H9 (cell line): ENCODE measurements around the gene ITPR1. TPM values are rescaled to one million over a fixed set of nuclear protein-coding genes. Genes with fewer than 3 reads are reported as not detected.

Experiments
- DNase-seq: peaks from one replicate; pipeline ENCODE4 v3.0.0-alpha.2; 2017
- H2AFZ ChIP-seq: one replicate; pipeline ENCODE4 v1.6.1; 2013; ENCODE audit warnings: mild to moderate bottlenecking, low read length, control low read depth, moderate library complexity
- H2AK5ac ChIP-seq: 2 replicates; pipeline ENCODE4 v1.6.1; 2013; ENCODE audit warnings: low read length, control low read depth, mixed read lengths; ENCODE audit not compliant: insufficient read length
- H2BK120ac ChIP-seq: one replicate; pipeline ENCODE4 v1.6.1; 2013; ENCODE audit warnings: low read depth, mild to moderate bottlenecking, low read length, control low read depth, inconsistent platforms; ENCODE audit not compliant: poor library complexity, severe bottlenecking
- H2BK12ac ChIP-seq: 2 replicates; pipeline ENCODE4 v1.6.1; 2013; ENCODE audit warnings: low read length, control low read depth, mixed read lengths, low read depth; ENCODE audit not compliant: insufficient read length
- H2BK15ac ChIP-seq: 2 replicates; pipeline ENCODE4 v1.6.1; 2013; ENCODE audit warnings: low read depth, low read length, control low read depth
- H2BK20ac ChIP-seq: one replicate; pipeline ENCODE4 v1.6.1; 2013; ENCODE audit warnings: low read depth, mild to moderate bottlenecking, low read length, control low read depth, inconsistent platforms; ENCODE audit not compliant: poor library complexity, severe bottlenecking
- H2BK5ac ChIP-seq: 2 replicates; pipeline ENCODE4 v1.6.1; 2013; ENCODE audit warnings: low read length, control low read depth, mixed read lengths; ENCODE audit not compliant: insufficient read length
- H3K14ac ChIP-seq: 2 replicates; pipeline ENCODE4 v1.6.1; 2013; ENCODE audit warnings: low read length, control low read depth; ENCODE audit not compliant: insufficient read depth
- H3K18ac ChIP-seq: 2 replicates; pipeline ENCODE4 v1.6.1; 2013; ENCODE audit warnings: low read depth, mild to moderate bottlenecking, mixed read lengths, low read length, control low read depth; ENCODE audit not compliant: insufficient read length
- H3K23ac ChIP-seq: 2 replicates; pipeline ENCODE4 v1.6.1; 2013; ENCODE audit warnings: low read length, control low read depth, mixed read lengths, low read depth; ENCODE audit not compliant: insufficient read length
- H3K23me2 ChIP-seq: 2 replicates; pipeline ENCODE4 v1.6.1; 2013; ENCODE audit warnings: low read depth, mild to moderate bottlenecking, mixed read lengths, low read length, control low read depth; ENCODE audit not compliant: insufficient read length, poor library complexity, severe bottlenecking
- H3K27ac ChIP-seq: 2 replicates; pipeline ENCODE4 v1.5.1; 2013; ENCODE audit warnings: low read length, control low read depth, mixed read lengths, low read depth; ENCODE audit not compliant: insufficient read length
- H3K27me3 ChIP-seq: 2 replicates; pipeline ENCODE4 v1.6.1; 2013; ENCODE audit warnings: low read length, control low read depth, inconsistent platforms; ENCODE audit not compliant: insufficient read depth
- H3K4ac ChIP-seq: 2 replicates; pipeline ENCODE4 v1.6.1; 2013; ENCODE audit warnings: low read depth, mild to moderate bottlenecking, control low read depth, inconsistent platforms, low read length, moderate library complexity
- H3K4me1 ChIP-seq: 2 replicates; pipeline ENCODE4 v1.6.1; 2013; ENCODE audit warnings: low read length, control low read depth, inconsistent platforms; ENCODE audit not compliant: insufficient read depth
- H3K4me2 ChIP-seq: 2 replicates; pipeline ENCODE4 v1.6.1; 2013; ENCODE audit warnings: low read length, control low read depth, mixed read lengths; ENCODE audit not compliant: insufficient read length, insufficient read depth
- H3K56ac ChIP-seq: 2 replicates; pipeline ENCODE4 v1.6.1; 2013; ENCODE audit warnings: low read depth, mild to moderate bottlenecking, mixed read lengths, low read length, control low read depth; ENCODE audit not compliant: insufficient read length
- H3K79me1 ChIP-seq: 2 replicates; pipeline ENCODE4 v1.6.1; 2013; ENCODE audit warnings: low read depth, mild to moderate bottlenecking, moderate library complexity, low read length, control low read depth, inconsistent platforms; ENCODE audit not compliant: insufficient read depth, poor library complexity, severe bottlenecking
- H3K79me2 ChIP-seq: 2 replicates; pipeline ENCODE4 v1.6.1; 2013; ENCODE audit warnings: low read length, control low read depth, inconsistent platforms; ENCODE audit not compliant: insufficient read depth
- H3K9ac ChIP-seq: 2 replicates; pipeline ENCODE4 v1.6.1; 2013; ENCODE audit warnings: low read length, control low read depth, mixed read lengths; ENCODE audit not compliant: insufficient read length; ENCODE audit errors: extremely low read depth
- H3K9me3 ChIP-seq: one replicate; pipeline ENCODE4 v1.6.1; 2013; ENCODE audit warnings: low read depth, low read length, inconsistent platforms; ENCODE audit not compliant: control insufficient read depth
- H3T11ph ChIP-seq: one replicate; pipeline ENCODE4 v1.6.1; 2013; ENCODE audit warnings: mild to moderate bottlenecking, low read length, control low read depth, inconsistent platforms
- H4K20me1 ChIP-seq: one replicate; pipeline ENCODE4 v1.6.1; 2013; ENCODE audit not compliant: control insufficient read depth, insufficient read length, insufficient read depth
- H4K5ac ChIP-seq: 2 replicates; pipeline ENCODE4 v1.6.1; 2013; ENCODE audit warnings: low read depth, mild to moderate bottlenecking, mixed read lengths, low read length, control low read depth; ENCODE audit not compliant: insufficient read length
- H4K8ac ChIP-seq: replicated peaks from 2 replicates; pipeline ENCODE4 v1.6.1; 2013; ENCODE audit warnings: low read length, control low read depth, mixed read lengths, low read depth; ENCODE audit not compliant: insufficient read length
- H4K91ac ChIP-seq: 2 replicates; pipeline ENCODE4 v1.6.1; 2013; ENCODE audit warnings: low read depth, mild to moderate bottlenecking, moderate library complexity, mixed read lengths, low read length, control low read depth; ENCODE audit not compliant: insufficient read length
- H3K27ac Mint-ChIP-seq, 3 experiments: 2 replicates in 2 of 3; 3 replicates in 1 of 3; pipeline ENCODE4 v1.8.0; 2020 to 2021; ENCODE audit warnings: mixed read lengths in 3 of 3, mild to moderate bottlenecking in 1 of 3, moderate library complexity in 1 of 3
- H3K27me3 Mint-ChIP-seq: 2 replicates; pipeline ENCODE4 v1.8.0; 2021; ENCODE audit warnings: low read depth, mild to moderate bottlenecking, moderate library complexity, mixed read lengths
- H3K36me3 Mint-ChIP-seq, 3 experiments: 2 replicates in 2 of 3; 3 replicates in 1 of 3; pipeline ENCODE4 v1.8.0; 2020 to 2021; ENCODE audit warnings: low read depth in 3 of 3, mixed read lengths in 3 of 3; ENCODE audit not compliant: insufficient read depth in 1 of 3
- H3K4me1 Mint-ChIP-seq, 2 experiments: 2 replicates each; pipeline ENCODE4 v1.8.0; 2020; ENCODE audit warnings: mixed read lengths in 2 of 2
- H3K4me3 Mint-ChIP-seq, 2 experiments: 2 replicates in 1 of 2; 3 replicates in 1 of 2; pipeline ENCODE4 v1.8.0; 2020 to 2021; ENCODE audit warnings: mild to moderate bottlenecking in 2 of 2, mixed read lengths in 2 of 2, moderate library complexity in 1 of 2
- H3K9me3 Mint-ChIP-seq, 2 experiments: 2 replicates in 1 of 2; 3 replicates in 1 of 2; pipeline ENCODE4 v1.8.0; 2020; ENCODE audit warnings: mild to moderate bottlenecking in 2 of 2, mixed read lengths in 2 of 2, moderate library complexity in 1 of 2
- WGBS: extraction: QIAGEN DNeasy Blood & Tissue Kit; methylation state at CpG from one replicate; pipeline ENCODE4 v1.1.7; 2013; ENCODE audit warnings: missing lambda C conversion rate, low lambda C conversion rate, mixed read lengths; ENCODE audit not compliant: insufficient read length; ENCODE audit errors: extremely low coverage; 5-methylcytosine and 5-hydroxymethylcytosine counted together
- total RNA-seq: library from RNA; stranded (reverse); gene quantifications from 2 replicates; pipeline ENCODE4 v1.2.1, GENCODE V29; 2021
- TF ChIP-seq, protein P1 (sequence below): fragments of 200-600 bp; sonication (generic); conservative IDR thresholded peaks from 3 replicates; pipeline ENCODE4 v1.8.0; 2021; ENCODE audit warnings: antibody characterized with exemption, mild to moderate bottlenecking

The ITPR1 gene
- total RNA-seq, 1 experiment from 2014 or later, result 4.2 TPM

DNA sequence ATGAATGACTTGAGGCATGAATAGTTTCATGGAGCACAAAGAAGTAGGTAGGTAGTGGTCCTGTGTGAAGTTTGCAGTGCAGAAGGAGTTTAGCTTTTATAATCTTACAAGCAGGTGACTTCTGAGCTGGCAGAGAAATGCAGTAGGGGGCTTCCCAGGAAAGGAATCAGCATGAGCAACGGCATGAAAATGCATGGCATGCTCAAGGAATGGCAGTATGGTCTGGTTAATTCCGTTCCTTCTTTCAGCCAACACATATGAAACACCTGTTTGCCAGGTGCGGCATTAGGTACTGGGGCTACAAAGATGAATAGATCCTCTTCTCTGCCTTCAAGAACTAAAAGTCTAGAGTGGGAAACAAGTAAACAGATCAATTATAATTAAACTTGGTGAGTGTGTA is 348.1 kb downstream of the ITPR1 start:
- H3K23ac ChIP-seq, result no peak overlapping the region
- H2BK120ac ChIP-seq, result no peak overlapping the region
- Mint-ChIP-seq H3K27ac (no peak overlapping the region; a peak in 1 of 7 replicates), H3K4me1 (peaks cover 9 to 15% of the 10 kb centered on the region in 2 experiments), H3K9me3 (no peaks in the 10 kb centered on the region), H3K36me3 (no peaks in the 10 kb centered on the region), H3K27me3 (no peaks in the 10 kb centered on the region), H3K4me3 (no peak overlapping the region)
- H3K9me3 ChIP-seq, result no peaks in the 10 kb centered on the region
- no peak overlapping the region for H3K14ac ChIP-seq
- H3K79me1 ChIP-seq, result no peaks in the 10 kb centered on the region
- H3K9ac ChIP-seq, result no peak overlapping the region
- H4K8ac ChIP-seq, result no peak overlapping the region
- no peak overlapping the region for H3K27ac ChIP-seq
- no peak overlapping the region for H3K4ac ChIP-seq
- H4K91ac ChIP-seq, result no peak overlapping the region
- no peak overlapping the region for H3K4me2 ChIP-seq
- no peaks in the 10 kb centered on the region for H3K27me3 ChIP-seq
- no peak overlapping the region for H2BK20ac ChIP-seq
- H4K20me1 ChIP-seq, result no peaks in the 10 kb centered on the region
- no peaks in the 10 kb centered on the region; the same call in 1 of the 2 replicates for H3K4me1 ChIP-seq
- H2AFZ ChIP-seq, result no peak overlapping the region
- H2BK12ac ChIP-seq, result no peak overlapping the region
- H3K79me2 ChIP-seq, result no peaks in the 10 kb centered on the region
- no CpG with 5 or more reads among the region's 3 CpGs for WGBS
- H2BK5ac ChIP-seq, result no peak overlapping the region
- TF ChIP-seq, protein P1, sequence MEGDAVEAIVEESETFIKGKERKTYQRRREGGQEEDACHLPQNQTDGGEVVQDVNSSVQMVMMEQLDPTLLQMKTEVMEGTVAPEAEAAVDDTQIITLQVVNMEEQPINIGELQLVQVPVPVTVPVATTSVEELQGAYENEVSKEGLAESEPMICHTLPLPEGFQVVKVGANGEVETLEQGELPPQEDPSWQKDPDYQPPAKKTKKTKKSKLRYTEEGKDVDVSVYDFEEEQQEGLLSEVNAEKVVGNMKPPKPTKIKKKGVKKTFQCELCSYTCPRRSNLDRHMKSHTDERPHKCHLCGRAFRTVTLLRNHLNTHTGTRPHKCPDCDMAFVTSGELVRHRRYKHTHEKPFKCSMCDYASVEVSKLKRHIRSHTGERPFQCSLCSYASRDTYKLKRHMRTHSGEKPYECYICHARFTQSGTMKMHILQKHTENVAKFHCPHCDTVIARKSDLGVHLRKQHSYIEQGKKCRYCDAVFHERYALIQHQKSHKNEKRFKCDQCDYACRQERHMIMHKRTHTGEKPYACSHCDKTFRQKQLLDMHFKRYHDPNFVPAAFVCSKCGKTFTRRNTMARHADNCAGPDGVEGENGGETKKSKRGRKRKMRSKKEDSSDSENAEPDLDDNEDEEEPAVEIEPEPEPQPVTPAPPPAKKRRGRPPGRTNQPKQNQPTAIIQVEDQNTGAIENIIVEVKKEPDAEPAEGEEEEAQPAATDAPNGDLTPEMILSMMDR, result no peak
- H3T11ph ChIP-seq, result no peak overlapping the region
- H4K5ac ChIP-seq, result no peak overlapping the region
- H3K23me2 ChIP-seq, result no peaks in the 10 kb centered on the region
- H2BK15ac ChIP-seq, result no peak overlapping the region
- H3K18ac ChIP-seq, result no peak overlapping the region
- H2AK5ac ChIP-seq, result no peak overlapping the region
- H3K56ac ChIP-seq, result no peak overlapping the region
- DNase-seq, result no peak
